Mammary epithelial cell (primary cell): Measurements from ENCODE around the gene IL1F10.

Experiments
- CTCF ChIP-seq, 2 donors: IDR thresholded peaks in 1 of 2; conservative IDR thresholded peaks in 1 of 2; 2 replicates each; pipeline ENCODE4 v1.5.1; 2011 to 2012; ENCODE audit warnings: inconsistent platforms in 2 of 2, low read length in 2 of 2, mild to moderate bottlenecking in 2 of 2, control low read depth in 1 of 2, low read depth in 1 of 2; ENCODE audit not compliant: insufficient read depth in 1 of 2; ENCODE audit errors: extremely low read depth in 1 of 2
- EZH2 ChIP-seq: IDR thresholded peaks from 2 replicates; pipeline ENCODE4 v1.6.1; 2012; ENCODE audit warnings: low read length, inconsistent platforms, borderline replicate concordance

DNA sequence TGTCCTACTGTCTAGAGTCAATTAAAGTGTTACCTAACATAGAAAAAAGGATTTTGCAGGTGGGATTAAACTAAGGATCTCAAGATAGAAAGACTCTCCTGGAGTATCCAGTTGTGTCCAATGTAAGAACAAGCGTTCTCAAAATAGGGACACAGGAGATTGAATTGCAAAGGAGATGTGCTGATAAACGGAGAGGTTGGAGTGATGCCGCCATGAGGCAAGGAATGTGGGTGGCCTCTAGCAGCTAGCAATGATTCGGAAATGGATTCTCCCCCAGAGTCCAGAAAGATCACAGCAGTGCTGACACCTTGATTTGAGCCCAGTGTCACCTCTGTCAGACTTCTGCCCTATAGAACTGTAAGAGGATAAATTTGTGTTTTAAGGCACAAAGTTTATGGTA, 35.5 kb downstream of the IL1F10 start:
- TF ChIP-seq CTCF (conservative IDR thresholded peaks at IDR 0.05 in 1 of 2, IDR thresholded peaks at IDR 0.05 in 1 of 2; ENCODE audit: extremely low read depth in 1 of 2, insufficient read depth in 1 of 2, low read depth in 1 of 2, low read length in 2 of 2) (no peak), EZH2 (no peak)
